ENCODE results near the gene KCNMB2.

The KCNMB2 gene

DNA sequence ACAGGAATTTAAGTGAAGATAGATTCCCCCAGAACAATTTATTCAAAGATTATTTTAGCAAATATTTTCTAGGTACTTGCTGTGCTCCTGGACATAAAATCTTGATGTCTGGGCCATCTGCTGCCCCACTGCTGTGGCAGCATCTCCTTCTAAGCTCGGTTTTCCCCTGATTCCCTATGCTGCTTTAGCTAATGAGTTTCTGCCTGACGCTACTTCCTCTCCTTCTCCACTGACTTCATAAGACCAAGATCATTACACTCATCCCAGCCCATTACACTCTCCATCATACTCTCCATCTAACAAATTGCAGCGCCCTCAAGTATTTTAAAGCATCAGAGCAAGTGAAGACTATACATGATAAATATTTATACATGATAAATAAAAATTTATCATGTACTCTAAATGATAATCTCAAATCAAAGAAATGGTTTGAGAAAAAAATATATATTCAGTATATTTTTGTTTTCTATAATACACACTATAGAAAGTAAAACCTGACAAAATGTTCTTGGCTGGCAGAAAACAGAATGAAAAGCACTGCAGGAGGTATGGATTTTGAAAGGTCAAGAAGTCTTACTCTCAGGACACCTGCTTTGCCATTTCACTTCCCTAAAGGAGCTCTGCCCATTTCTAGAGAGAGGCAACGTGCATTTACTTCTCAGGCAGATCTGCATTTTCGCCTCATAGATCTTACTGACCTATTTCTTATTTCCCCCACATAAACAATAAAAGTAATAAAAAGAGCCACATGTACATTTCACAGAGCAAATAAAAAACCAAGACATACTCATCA is 232.0 kb downstream of the KCNMB2 start:
- Histone ChIP-seq H3K4me1 (ENCODE audit: insufficient read depth, low read length) (no peaks in the 10 kb centered on the region), H3K79me2 (ENCODE audit: insufficient read depth, low read length) (no peaks in the 10 kb centered on the region), H2AFZ (ENCODE audit: low read depth, low read length) (no peak overlapping the region), H3K36me3 (ENCODE audit: insufficient read depth, low read length) (no peaks in the 10 kb centered on the region), H3K9me3 (ENCODE audit: insufficient read depth, low read length, severe bottlenecking) (no peaks in the 10 kb centered on the region), H3K27me3 (ENCODE audit: insufficient read depth, low read length, poor library complexity) (no peaks in the 10 kb centered on the region), H4K20me1 (ENCODE audit: insufficient read depth, low read length) (no peaks in the 10 kb centered on the region), H3K27ac (ENCODE audit: low read length) (no peak overlapping the region), H3K4me2 (ENCODE audit: insufficient read depth, low read length) (no peak overlapping the region), H3K9ac (ENCODE audit: low read depth, low read length) (no peak overlapping the region), H3K4me3 (ENCODE audit: low read depth in 1 of 2, low read length in 2 of 2) (no peak overlapping the region)
- TF ChIP-seq, protein P1, sequence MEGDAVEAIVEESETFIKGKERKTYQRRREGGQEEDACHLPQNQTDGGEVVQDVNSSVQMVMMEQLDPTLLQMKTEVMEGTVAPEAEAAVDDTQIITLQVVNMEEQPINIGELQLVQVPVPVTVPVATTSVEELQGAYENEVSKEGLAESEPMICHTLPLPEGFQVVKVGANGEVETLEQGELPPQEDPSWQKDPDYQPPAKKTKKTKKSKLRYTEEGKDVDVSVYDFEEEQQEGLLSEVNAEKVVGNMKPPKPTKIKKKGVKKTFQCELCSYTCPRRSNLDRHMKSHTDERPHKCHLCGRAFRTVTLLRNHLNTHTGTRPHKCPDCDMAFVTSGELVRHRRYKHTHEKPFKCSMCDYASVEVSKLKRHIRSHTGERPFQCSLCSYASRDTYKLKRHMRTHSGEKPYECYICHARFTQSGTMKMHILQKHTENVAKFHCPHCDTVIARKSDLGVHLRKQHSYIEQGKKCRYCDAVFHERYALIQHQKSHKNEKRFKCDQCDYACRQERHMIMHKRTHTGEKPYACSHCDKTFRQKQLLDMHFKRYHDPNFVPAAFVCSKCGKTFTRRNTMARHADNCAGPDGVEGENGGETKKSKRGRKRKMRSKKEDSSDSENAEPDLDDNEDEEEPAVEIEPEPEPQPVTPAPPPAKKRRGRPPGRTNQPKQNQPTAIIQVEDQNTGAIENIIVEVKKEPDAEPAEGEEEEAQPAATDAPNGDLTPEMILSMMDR (IDR thresholded peaks at IDR 0.05; ENCODE audit: borderline replicate concordance, extremely low read depth, low read length, poor library complexity, severe bottlenecking) = no peak
- TF ChIP-seq EZH2 (IDR thresholded peaks at IDR 0.05; ENCODE audit: borderline replicate concordance, low read depth, low read length, severe bottlenecking) = no peak
- ATAC-seq (ENCODE audit: insufficient read depth, low read depth) = no peak
- no peak for DNase-seq

DNA sequence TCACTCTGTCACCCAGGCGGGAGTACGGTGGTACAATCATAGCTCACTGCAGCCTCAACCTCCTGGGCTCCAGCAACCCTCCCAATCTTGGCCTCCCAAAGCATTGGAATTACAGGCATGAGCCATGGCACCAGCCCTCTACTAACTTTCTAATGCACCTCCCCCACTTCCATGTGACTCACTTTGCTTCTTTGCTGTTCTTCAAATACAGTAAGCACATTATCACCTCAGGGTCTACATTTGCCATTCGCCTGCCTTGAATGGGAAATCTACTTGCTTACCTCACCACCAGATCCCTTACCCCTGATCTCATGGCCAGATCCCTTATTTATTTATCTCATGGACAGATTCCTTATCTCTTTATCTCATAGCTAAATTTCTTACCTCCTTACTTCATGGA is 235.3 kb downstream of the KCNMB2 start:
- H3K4me1 ChIP-seq (ENCODE audit: insufficient read depth, low read length) = no peaks in the 10 kb centered on the region
- no peak for ATAC-seq (ENCODE audit: insufficient read depth, low read depth)
- H3K9me3 ChIP-seq (ENCODE audit: insufficient read depth, low read length, severe bottlenecking) = no peaks in the 10 kb centered on the region
- no peak for DNase-seq
- H3K9ac ChIP-seq (ENCODE audit: low read depth, low read length) = no peak overlapping the region
- H3K4me3 ChIP-seq (ENCODE audit: low read depth in 1 of 2, low read length in 2 of 2) = no peak overlapping the region
- H3K27ac ChIP-seq (ENCODE audit: low read length) = no peak overlapping the region
- H3K79me2 ChIP-seq (ENCODE audit: insufficient read depth, low read length) = no peaks in the 10 kb centered on the region
- H3K4me2 ChIP-seq (ENCODE audit: insufficient read depth, low read length) = no peak overlapping the region
- TF ChIP-seq EZH2 (IDR thresholded peaks at IDR 0.05; ENCODE audit: borderline replicate concordance, low read depth, low read length, severe bottlenecking) = no peak
- TF ChIP-seq, protein P1 (IDR thresholded peaks at IDR 0.05; ENCODE audit: borderline replicate concordance, extremely low read depth, low read length, poor library complexity, severe bottlenecking) = no peak
- no peaks in the 10 kb centered on the region for H4K20me1 ChIP-seq (ENCODE audit: insufficient read depth, low read length)
- no peaks in the 10 kb centered on the region for H3K36me3 ChIP-seq (ENCODE audit: insufficient read depth, low read length)
- H2AFZ ChIP-seq (ENCODE audit: low read depth, low read length) = no peak overlapping the region
- H3K27me3 ChIP-seq (ENCODE audit: insufficient read depth, low read length, poor library complexity) = no peaks in the 10 kb centered on the region

- Histone ChIP-seq H3K4me1 (ENCODE audit: insufficient read depth, low read length) (no peaks in the 10 kb centered on the region), H3K4me2 (ENCODE audit: insufficient read depth, low read length) (no peak overlapping the region), H4K20me1 (ENCODE audit: insufficient read depth, low read length) (no peaks in the 10 kb centered on the region), H3K4me3 (ENCODE audit: low read depth in 1 of 2, low read length in 2 of 2) (no peak overlapping the region), H3K79me2 (ENCODE audit: insufficient read depth, low read length) (no peaks in the 10 kb centered on the region), H3K36me3 (ENCODE audit: insufficient read depth, low read length) (no peaks in the 10 kb centered on the region), H3K9ac (ENCODE audit: low read depth, low read length) (no peak overlapping the region), H3K27ac (ENCODE audit: low read length) (no peak overlapping the region), H3K9me3 (ENCODE audit: insufficient read depth, low read length, severe bottlenecking) (no peaks in the 10 kb centered on the region), H3K27me3 (ENCODE audit: insufficient read depth, low read length, poor library complexity) (no peaks in the 10 kb centered on the region), H2AFZ (ENCODE audit: low read depth, low read length) (no peak overlapping the region)
- TF ChIP-seq EZH2 (IDR thresholded peaks at IDR 0.05; ENCODE audit: borderline replicate concordance, low read depth, low read length, severe bottlenecking) = no peak
- TF ChIP-seq, protein P1 (IDR thresholded peaks at IDR 0.05; ENCODE audit: borderline replicate concordance, extremely low read depth, low read length, poor library complexity, severe bottlenecking) = no peak
- DNase-seq (no peak), ATAC-seq (ENCODE audit: insufficient read depth, low read depth) (peak; percentile 87)
Measured at GRCh38 chr3:178772746-178773145, 236.5 kb downstream of the KCNMB2 start.

Measured in DND-41 (cell line).